ENCODE measurements around the gene MEGF6.
A peak's percentile ranks its signal among the peaks of the same experiment; 100 is the strongest.
"Not testable (repeated sequence)": the region's sequence is repeated elsewhere in the genome, so short reads cannot be mapped to it uniquely, and the experiment has no call there.

The MEGF6 gene

DNA sequence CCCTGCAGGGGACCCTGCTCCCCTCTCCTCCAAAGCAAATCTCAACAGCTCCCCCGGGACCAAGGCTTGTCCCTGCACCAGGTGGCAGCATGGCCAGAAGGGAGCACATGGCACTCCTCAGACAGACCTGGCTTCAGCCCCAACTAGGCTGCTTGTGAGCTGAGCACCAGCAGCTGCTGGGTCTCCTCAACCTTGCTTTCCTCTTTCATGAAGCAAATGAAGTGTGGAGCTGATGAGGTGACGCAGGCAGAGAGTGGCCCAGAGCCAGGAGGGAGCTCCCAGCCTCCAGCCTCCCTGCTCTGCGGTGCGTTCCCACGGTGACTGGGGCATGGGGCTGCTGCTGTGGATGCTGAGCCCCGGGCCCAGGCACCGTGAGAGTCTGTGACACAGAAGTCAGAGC is 34.0 kb downstream of the MEGF6 start:
- ATAC-seq, result no peak
- no peak for TF ChIP-seq ARNTL (CRISPR knock-in tag; IDR thresholded peaks at IDR 0.05; ENCODE audit: borderline replicate concordance, low read depth)

DNA sequence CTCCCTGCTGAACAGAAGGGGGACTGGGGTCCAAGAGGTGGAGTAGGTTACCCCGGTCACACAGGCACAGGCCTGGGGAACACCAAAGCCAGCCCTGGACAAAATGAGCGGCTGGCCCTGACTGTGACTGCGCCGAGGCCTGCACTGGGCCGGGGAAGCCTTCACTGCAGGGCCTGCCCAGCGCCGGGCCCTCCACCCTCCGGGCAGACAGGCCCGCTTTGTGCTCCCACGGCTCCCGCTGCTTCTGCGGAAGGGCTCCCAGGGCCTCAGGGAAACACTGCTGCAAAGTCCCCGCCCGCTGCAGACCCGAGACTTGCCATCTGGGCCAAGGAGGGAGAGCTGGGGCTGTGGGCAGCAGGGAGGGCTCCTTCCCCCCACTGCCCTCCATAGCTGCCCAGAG is 35.3 kb downstream of the MEGF6 start:
- TF ChIP-seq ZNF565 (CRISPR knock-in tag; conservative IDR thresholded peaks at IDR 0.05; ENCODE audit: low read depth), result no peak
- no peak for TF ChIP-seq ZFP30 (CRISPR knock-in tag; IDR thresholded peaks at IDR 0.05)
- TF ChIP-seq SNAI2 (CRISPR knock-in tag; IDR thresholded peaks at IDR 0.05), result no peak
- TF ChIP-seq, protein P1, sequence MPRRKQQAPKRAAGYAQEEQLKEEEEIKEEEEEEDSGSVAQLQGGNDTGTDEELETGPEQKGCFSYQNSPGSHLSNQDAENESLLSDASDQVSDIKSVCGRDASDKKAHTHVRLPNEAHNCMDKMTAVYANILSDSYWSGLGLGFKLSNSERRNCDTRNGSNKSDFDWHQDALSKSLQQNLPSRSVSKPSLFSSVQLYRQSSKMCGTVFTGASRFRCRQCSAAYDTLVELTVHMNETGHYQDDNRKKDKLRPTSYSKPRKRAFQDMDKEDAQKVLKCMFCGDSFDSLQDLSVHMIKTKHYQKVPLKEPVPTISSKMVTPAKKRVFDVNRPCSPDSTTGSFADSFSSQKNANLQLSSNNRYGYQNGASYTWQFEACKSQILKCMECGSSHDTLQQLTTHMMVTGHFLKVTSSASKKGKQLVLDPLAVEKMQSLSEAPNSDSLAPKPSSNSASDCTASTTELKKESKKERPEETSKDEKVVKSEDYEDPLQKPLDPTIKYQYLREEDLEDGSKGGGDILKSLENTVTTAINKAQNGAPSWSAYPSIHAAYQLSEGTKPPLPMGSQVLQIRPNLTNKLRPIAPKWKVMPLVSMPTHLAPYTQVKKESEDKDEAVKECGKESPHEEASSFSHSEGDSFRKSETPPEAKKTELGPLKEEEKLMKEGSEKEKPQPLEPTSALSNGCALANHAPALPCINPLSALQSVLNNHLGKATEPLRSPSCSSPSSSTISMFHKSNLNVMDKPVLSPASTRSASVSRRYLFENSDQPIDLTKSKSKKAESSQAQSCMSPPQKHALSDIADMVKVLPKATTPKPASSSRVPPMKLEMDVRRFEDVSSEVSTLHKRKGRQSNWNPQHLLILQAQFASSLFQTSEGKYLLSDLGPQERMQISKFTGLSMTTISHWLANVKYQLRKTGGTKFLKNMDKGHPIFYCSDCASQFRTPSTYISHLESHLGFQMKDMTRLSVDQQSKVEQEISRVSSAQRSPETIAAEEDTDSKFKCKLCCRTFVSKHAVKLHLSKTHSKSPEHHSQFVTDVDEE (CRISPR knock-in tag; IDR thresholded peaks at IDR 0.05), result no peak
- no peak for TF ChIP-seq TOX (CRISPR knock-in tag; IDR thresholded peaks at IDR 0.05; ENCODE audit: borderline replicate concordance)
- TF ChIP-seq TCF4 (CRISPR knock-in tag; IDR thresholded peaks at IDR 0.05; ENCODE audit: borderline replicate concordance), result no peak
- TF ChIP-seq, protein P2, sequence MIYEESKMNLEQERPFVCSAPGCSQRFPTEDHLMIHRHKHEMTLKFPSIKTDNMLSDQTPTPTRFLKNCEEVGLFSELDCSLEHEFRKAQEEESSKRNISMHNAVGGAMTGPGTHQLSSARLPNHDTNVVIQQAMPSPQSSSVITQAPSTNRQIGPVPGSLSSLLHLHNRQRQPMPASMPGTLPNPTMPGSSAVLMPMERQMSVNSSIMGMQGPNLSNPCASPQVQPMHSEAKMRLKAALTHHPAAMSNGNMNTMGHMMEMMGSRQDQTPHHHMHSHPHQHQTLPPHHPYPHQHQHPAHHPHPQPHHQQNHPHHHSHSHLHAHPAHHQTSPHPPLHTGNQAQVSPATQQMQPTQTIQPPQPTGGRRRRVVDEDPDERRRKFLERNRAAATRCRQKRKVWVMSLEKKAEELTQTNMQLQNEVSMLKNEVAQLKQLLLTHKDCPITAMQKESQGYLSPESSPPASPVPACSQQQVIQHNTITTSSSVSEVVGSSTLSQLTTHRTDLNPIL (CRISPR knock-in tag; IDR thresholded peaks at IDR 0.05; ENCODE audit: low read depth), result no peak
- TF ChIP-seq ZFP3 (CRISPR knock-in tag; IDR thresholded peaks at IDR 0.05), result no peak
- TF ChIP-seq BACH2 (CRISPR knock-in tag; IDR thresholded peaks at IDR 0.05; ENCODE audit: borderline replicate concordance), result no peak
- no peak for TF ChIP-seq ZNF8 (CRISPR knock-in tag; IDR thresholded peaks at IDR 0.05)
- TF ChIP-seq CSDC2 (CRISPR knock-in tag; IDR thresholded peaks at IDR 0.05), result no peak
- no peak for TF ChIP-seq PPARA (CRISPR knock-in tag; IDR thresholded peaks at IDR 0.05; ENCODE audit: borderline replicate concordance)
- no peak for TF ChIP-seq ARNTL (CRISPR knock-in tag; IDR thresholded peaks at IDR 0.05; ENCODE audit: borderline replicate concordance, low read depth)
- TF ChIP-seq, protein P3, sequence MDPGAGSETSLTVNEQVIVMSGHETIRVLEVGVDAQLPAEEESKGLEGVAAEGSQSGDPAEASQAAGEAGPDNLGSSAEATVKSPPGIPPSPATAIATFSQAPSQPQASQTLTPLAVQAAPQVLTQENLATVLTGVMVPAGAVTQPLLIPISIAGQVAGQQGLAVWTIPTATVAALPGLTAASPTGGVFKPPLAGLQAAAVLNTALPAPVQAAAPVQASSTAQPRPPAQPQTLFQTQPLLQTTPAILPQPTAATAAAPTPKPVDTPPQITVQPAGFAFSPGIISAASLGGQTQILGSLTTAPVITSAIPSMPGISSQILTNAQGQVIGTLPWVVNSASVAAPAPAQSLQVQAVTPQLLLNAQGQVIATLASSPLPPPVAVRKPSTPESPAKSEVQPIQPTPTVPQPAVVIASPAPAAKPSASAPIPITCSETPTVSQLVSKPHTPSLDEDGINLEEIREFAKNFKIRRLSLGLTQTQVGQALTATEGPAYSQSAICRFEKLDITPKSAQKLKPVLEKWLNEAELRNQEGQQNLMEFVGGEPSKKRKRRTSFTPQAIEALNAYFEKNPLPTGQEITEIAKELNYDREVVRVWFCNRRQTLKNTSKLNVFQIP (CRISPR knock-in tag; IDR thresholded peaks at IDR 0.05; ENCODE audit: borderline replicate concordance, low read depth), result no peak
- TF ChIP-seq, protein P4, sequence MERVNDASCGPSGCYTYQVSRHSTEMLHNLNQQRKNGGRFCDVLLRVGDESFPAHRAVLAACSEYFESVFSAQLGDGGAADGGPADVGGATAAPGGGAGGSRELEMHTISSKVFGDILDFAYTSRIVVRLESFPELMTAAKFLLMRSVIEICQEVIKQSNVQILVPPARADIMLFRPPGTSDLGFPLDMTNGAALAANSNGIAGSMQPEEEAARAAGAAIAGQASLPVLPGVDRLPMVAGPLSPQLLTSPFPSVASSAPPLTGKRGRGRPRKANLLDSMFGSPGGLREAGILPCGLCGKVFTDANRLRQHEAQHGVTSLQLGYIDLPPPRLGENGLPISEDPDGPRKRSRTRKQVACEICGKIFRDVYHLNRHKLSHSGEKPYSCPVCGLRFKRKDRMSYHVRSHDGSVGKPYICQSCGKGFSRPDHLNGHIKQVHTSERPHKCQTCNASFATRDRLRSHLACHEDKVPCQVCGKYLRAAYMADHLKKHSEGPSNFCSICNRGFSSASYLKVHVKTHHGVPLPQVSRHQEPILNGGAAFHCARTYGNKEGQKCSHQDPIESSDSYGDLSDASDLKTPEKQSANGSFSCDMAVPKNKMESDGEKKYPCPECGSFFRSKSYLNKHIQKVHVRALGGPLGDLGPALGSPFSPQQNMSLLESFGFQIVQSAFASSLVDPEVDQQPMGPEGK (CRISPR knock-in tag; IDR thresholded peaks at IDR 0.05; ENCODE audit: borderline replicate concordance), result no peak
- TF ChIP-seq ZC3H10 (CRISPR knock-in tag; IDR thresholded peaks at IDR 0.05), result no peak
- no peak for TF ChIP-seq ESRRG (CRISPR knock-in tag; IDR thresholded peaks at IDR 0.05)
- ATAC-seq, result no peak

DNA sequence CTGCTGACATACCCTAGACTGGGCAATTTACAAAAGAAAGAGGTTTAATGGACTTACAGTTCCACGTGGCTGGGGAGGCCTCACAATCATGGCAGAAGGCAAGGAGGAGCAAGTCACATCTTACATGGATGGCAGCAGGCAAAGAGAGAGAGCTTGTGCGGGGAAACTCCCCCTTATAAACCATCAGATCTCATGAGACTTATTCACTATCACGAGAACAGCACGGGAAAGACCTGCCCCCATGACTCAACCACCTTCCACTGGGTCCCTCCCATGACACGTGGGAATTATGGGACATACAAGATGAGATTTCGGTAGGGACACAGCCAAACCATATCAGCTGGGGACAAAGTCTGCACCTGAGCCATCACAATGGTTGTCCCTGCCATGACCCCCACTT is 35.8 kb downstream of the MEGF6 start:
- not testable (repeated sequence) for ATAC-seq

DNA sequence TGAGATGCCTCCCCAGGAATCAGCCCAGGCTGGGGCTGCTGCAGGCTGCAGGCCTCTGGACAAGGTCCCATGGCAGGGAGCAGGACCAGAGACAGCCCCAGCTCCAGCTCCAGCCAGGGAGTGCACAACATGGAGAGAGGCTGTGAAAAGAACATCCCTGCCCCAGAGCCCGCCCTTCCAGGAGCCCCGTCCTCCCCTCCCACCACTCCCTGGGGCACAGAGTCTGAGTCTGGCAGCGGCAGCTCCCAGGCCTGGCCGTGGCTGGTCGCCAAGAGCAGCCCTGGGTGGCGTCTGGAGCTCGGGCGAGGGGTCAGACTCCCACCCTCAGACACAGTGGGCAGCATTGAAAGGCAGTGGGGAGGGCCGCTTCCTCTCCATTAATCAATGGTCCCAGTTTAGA is 37.8 kb downstream of the MEGF6 start:
- peak; percentile 51 for ATAC-seq
- TF ChIP-seq, protein P3 (CRISPR knock-in tag; IDR thresholded peaks at IDR 0.05; ENCODE audit: borderline replicate concordance, low read depth), result no peak
- TF ChIP-seq ESRRG (CRISPR knock-in tag; IDR thresholded peaks at IDR 0.05), result no peak
- no peak for TF ChIP-seq ISL1 (CRISPR knock-in tag; IDR thresholded peaks at IDR 0.05)
- TF ChIP-seq RARB (CRISPR knock-in tag; IDR thresholded peaks at IDR 0.05), result no peak
- TF ChIP-seq BACH2 (CRISPR knock-in tag; IDR thresholded peaks at IDR 0.05; ENCODE audit: borderline replicate concordance), result no peak
- no peak for TF ChIP-seq CSDC2 (CRISPR knock-in tag; IDR thresholded peaks at IDR 0.05)
- no peak for TF ChIP-seq PPARA (CRISPR knock-in tag; IDR thresholded peaks at IDR 0.05; ENCODE audit: borderline replicate concordance)
- no peak for TF ChIP-seq OSR1 (CRISPR knock-in tag; IDR thresholded peaks at IDR 0.05)
- no peak for TF ChIP-seq TOX (CRISPR knock-in tag; IDR thresholded peaks at IDR 0.05; ENCODE audit: borderline replicate concordance)
- no peak for TF ChIP-seq ZFP30 (CRISPR knock-in tag; IDR thresholded peaks at IDR 0.05)
- TF ChIP-seq, protein P4 (CRISPR knock-in tag; IDR thresholded peaks at IDR 0.05; ENCODE audit: borderline replicate concordance), result no peak
- TF ChIP-seq ARNTL (CRISPR knock-in tag; IDR thresholded peaks at IDR 0.05; ENCODE audit: borderline replicate concordance, low read depth), result no peak
- TF ChIP-seq, protein P1 (CRISPR knock-in tag; IDR thresholded peaks at IDR 0.05), result no peak

Measured in SK-N-SH treated with all-trans-retinoic acid at 6 μM for 48 hours (cell line).